ENCODE data around the gene PRKAR1B. TPM values are rescaled to one million over a fixed set of nuclear protein-coding genes. Genes with fewer than 3 reads are reported as not detected.
"Not testable (repeated sequence)": the region's sequence is repeated elsewhere in the genome, so short reads cannot be mapped to it uniquely, and the experiment has no call there.

PRKAR1B gene
- polyA plus RNA-seq, 1 of the 3 experiments (the other 2 are of a cell fraction), result 63.7 TPM

GRCh38 chr7:754531-755412 lies 27.7 kb upstream of the PRKAR1B start (continued):
- no peak for TF ChIP-seq IRF3 (IDR thresholded peaks at IDR 0.05; ENCODE audit: low read depth, low read length)
- TF ChIP-seq TCF12 (IDR thresholded peaks at IDR 0.05), result no peak
- TF ChIP-seq CTCF (IDR thresholded peaks at IDR 0.05), result no peak
- TF ChIP-seq FOXM1 (IDR thresholded peaks at IDR 0.05; ENCODE audit: low read depth), result no peak
- no peak for TF ChIP-seq JUND (IDR thresholded peaks at IDR 0.05)
- TF ChIP-seq TEAD4 (IDR thresholded peaks at IDR 0.05; ENCODE audit: borderline replicate concordance, insufficient read depth), result no peak
- TF ChIP-seq SIN3A (IDR thresholded peaks at IDR 0.05; ENCODE audit: borderline replicate concordance, low read depth, low read length), result no peak
- no peak for TF ChIP-seq ELF1 (IDR thresholded peaks at IDR 0.05)
- no peak for TF ChIP-seq ZBTB33 (IDR thresholded peaks at IDR 0.05; ENCODE audit: borderline replicate concordance, low read depth)
- no peak for TF ChIP-seq FOSL2 (IDR thresholded peaks at IDR 0.05; ENCODE audit: borderline replicate concordance, low read depth)
- TF ChIP-seq RCOR1 (IDR thresholded peaks at IDR 0.05; ENCODE audit: low read length), result no peak

- Histone ChIP-seq H3K27me3 (ENCODE audit: insufficient read depth) (no peaks in the 10 kb centered on the region), H3F3A (replicated peaks; ENCODE audit: insufficient read depth) (no peaks in the 10 kb centered on the region), H3K4me3 (ENCODE audit: low read depth in 2 of 2, low read length in 1 of 2) (no peak overlapping the region), H3K79me2 (ENCODE audit: insufficient read depth) (peaks cover 19% of the 10 kb centered on the region; the same call in 1 of the 2 replicates), H3K36me3 (replicated peaks in 1 of 2; ENCODE audit: control insufficient read depth in 1 of 2, insufficient read depth in 2 of 2, low read length in 1 of 2) (peaks cover 28 to 56% of the 10 kb centered on the region in 2 experiments), H3K4me2 (no peak overlapping the region), H3K9me3 (no peaks in the 10 kb centered on the region), H3K9ac (no peak overlapping the region), H4K20me1 (ENCODE audit: insufficient read depth) (peaks cover 6% of the 10 kb centered on the region; the same call in 1 of the 2 replicates), H3K9me2 (no peaks in the 10 kb centered on the region), H2AFZ (ENCODE audit: low read depth) (no peak overlapping the region), H3K27ac (ENCODE audit: low read depth in 2 of 2, low read length in 1 of 2) (no peak overlapping the region), H3K4me1 (ENCODE audit: control insufficient read depth in 1 of 2, insufficient read depth in 2 of 2, low read depth in 1 of 2, low read length in 1 of 2) (peaks cover 0 to 21% of the 10 kb centered on the region in 2 experiments; a peak in 2 of 4 replicates)
- TF ChIP-seq CHD2 (IDR thresholded peaks at IDR 0.05; ENCODE audit: low read length, partially characterized antibody) (no peak), NRF1 (IDR thresholded peaks at IDR 0.05; ENCODE audit: low read depth, low read length) (no peak), ELF1 (IDR thresholded peaks at IDR 0.05) (no peak), JUND (IDR thresholded peaks at IDR 0.05) (no peak), MXI1 (IDR thresholded peaks at IDR 0.05; ENCODE audit: low read depth, low read length) (no peak)
- 96% methylated on average over 17 of the region's 17 CpGs for WGBS (ENCODE audit: low lambda C conversion rate)
- DNase-seq, result no peak
- POLR2A ChIA-PET, result no interaction called here
- CTCF ChIA-PET, result interaction anchor here (1.3 kb wide), 1 partner anchor 20 kb away, joined by 3 read pairs; no protein-coding TSS in a partner anchor
Observed at GRCh38 chr7:753190-753589, 26.1 kb upstream of the PRKAR1B start.

- CTCF ChIA-PET, result interaction anchor here (1.3 kb wide), 1 partner anchor 11 kb away, joined by 4 read pairs; no protein-coding TSS in a partner anchor
- POLR2A ChIA-PET; H3K9me2 ChIP-seq; H3F3A ChIP-seq (replicated peaks; ENCODE audit: insufficient read depth); H3K9me3 ChIP-seq; H3K4me2 ChIP-seq; DNase-seq; H3K9ac ChIP-seq; H3K27me3 ChIP-seq (ENCODE audit: insufficient read depth); H2AFZ ChIP-seq (ENCODE audit: low read depth); H4K20me1 ChIP-seq (ENCODE audit: insufficient read depth); H3K27ac ChIP-seq (ENCODE audit: low read depth in 2 of 2, low read length in 1 of 2); H3K4me3 ChIP-seq (ENCODE audit: low read depth in 2 of 2, low read length in 1 of 2): not testable (repeated sequence)
- H3K36me3 ChIP-seq (replicated peaks in 1 of 2; ENCODE audit: control insufficient read depth in 1 of 2, insufficient read depth in 2 of 2, low read length in 1 of 2), result peaks cover 21 to 47% of the 10 kb centered on the region in 2 experiments
- 92% methylated on average over 33 of the region's 33 CpGs for WGBS (ENCODE audit: low lambda C conversion rate)
- peaks cover 21% of the 10 kb centered on the region for H3K79me2 ChIP-seq (ENCODE audit: insufficient read depth)
- peaks cover 0 to 21% of the 10 kb centered on the region in 2 experiments; a peak in 2 of 4 replicates for H3K4me1 ChIP-seq (ENCODE audit: control insufficient read depth in 1 of 2, insufficient read depth in 2 of 2, low read depth in 1 of 2, low read length in 1 of 2)
Observed at GRCh38 chr7:752256-752655, 25.2 kb upstream of the PRKAR1B start.
